Bone marrow (tissue), 2 donors: ENCODE measurements around the gene MRPS27.
"Not testable (repeated sequence)": the region's sequence is repeated elsewhere in the genome, so short reads cannot be mapped to it uniquely, and the experiment has no call there.

Source experiments
- DNase-seq, 2 donors: peaks; one replicate each; lab custom pipeline; 2025; lab: John Stamatoyannopoulos, UW

Gene MRPS27

GRCh38 chr5:72203251-72203845, 116.7 kb downstream of the MRPS27 start:
- DNase-seq: no peak

GRCh38 chr5:72202331-72202825, 117.7 kb downstream of the MRPS27 start:
- DNase-seq: no peak

GRCh38 chr5:72199681-72200080, 120.4 kb downstream of the MRPS27 start:
- DNase-seq: no peak

- no peak for DNase-seq
Measured at GRCh38 chr5:72197393-72197792, 122.6 kb downstream of the MRPS27 start.

GRCh38 chr5:72195581-72195980, 124.5 kb downstream of the MRPS27 start:
- no peak for DNase-seq

GRCh38 chr5:72194846-72195245, 125.2 kb downstream of the MRPS27 start:
- no peak for DNase-seq

GRCh38 chr5:72191404-72191803, 128.6 kb downstream of the MRPS27 start:
- no peak for DNase-seq

GRCh38 chr5:72189146-72189545, 130.9 kb downstream of the MRPS27 start:
- DNase-seq: no peak

- no peak for DNase-seq
Measured at GRCh38 chr5:72188166-72188565, 131.9 kb downstream of the MRPS27 start.

- no peak for DNase-seq
Measured at GRCh38 chr5:72187388-72188075, 132.5 kb downstream of the MRPS27 start.

GRCh38 chr5:72185496-72186329, 134.3 kb downstream of the MRPS27 start:
- no peak for DNase-seq

GRCh38 chr5:72184408-72184807, 135.6 kb downstream of the MRPS27 start:
- DNase-seq: no peak

- no peak for DNase-seq
Measured at GRCh38 chr5:72183101-72183520, 136.9 kb downstream of the MRPS27 start.

- no peak for DNase-seq
Measured at GRCh38 chr5:72182686-72183085, 137.4 kb downstream of the MRPS27 start.

- DNase-seq: no peak
Measured at GRCh38 chr5:72180925-72181324, 139.1 kb downstream of the MRPS27 start.

GRCh38 chr5:72179816-72180440, 140.1 kb downstream of the MRPS27 start:
- DNase-seq: no peak

- DNase-seq: no peak
Measured at GRCh38 chr5:72179028-72179815, 140.8 kb downstream of the MRPS27 start.

- DNase-seq: no peak
Measured at GRCh38 chr5:72177538-72177937, 142.5 kb downstream of the MRPS27 start.

GRCh38 chr5:72172786-72173185, 147.3 kb downstream of the MRPS27 start:
- no peak for DNase-seq

- no peak for DNase-seq
Measured at GRCh38 chr5:72171667-72172066, 148.4 kb downstream of the MRPS27 start.

- not testable (repeated sequence) for DNase-seq
Measured at GRCh38 chr5:72171181-72171580, 148.9 kb downstream of the MRPS27 start.
